Stimulated activated CD8-positive, alpha-beta memory T cell treated with anti-CD3 and anti-CD28 coated beads, Interleukin-2, amount 100 ng/mL, for 48 hours (primary cell): ENCODE measurements around the gene SHROOM3.

ENCODE experiments used
- DNase-seq, 2 donors: peaks; one replicate each; pipeline ENCODE4 v3.0.0-alpha.2; 2020; ENCODE audit warnings: low read depth in 2 of 2

The SHROOM3 gene

GRCh38 chr4:76749355-76749754, 314.3 kb downstream of the SHROOM3 start:
- no peak for DNase-seq

DNA sequence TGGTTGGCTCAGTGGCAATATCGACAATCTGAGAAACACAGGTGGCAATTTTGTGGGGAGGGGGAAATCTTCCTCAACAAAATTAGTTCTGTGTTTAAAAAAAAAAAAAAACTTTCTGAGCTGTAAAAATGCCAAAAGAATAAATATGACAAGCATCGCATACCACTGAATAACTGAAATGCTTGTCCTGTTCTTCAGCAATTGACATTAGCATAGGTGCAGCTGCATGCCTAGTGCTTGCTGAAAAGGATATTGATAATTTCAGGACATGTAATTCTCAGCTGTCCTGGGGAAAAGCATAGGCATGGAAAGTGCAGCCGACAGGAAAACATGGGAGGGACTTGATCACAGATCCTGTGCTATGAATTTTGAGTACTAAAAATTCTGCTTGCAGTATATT, 315.7 kb downstream of the SHROOM3 start:
- no peak for DNase-seq

DNA sequence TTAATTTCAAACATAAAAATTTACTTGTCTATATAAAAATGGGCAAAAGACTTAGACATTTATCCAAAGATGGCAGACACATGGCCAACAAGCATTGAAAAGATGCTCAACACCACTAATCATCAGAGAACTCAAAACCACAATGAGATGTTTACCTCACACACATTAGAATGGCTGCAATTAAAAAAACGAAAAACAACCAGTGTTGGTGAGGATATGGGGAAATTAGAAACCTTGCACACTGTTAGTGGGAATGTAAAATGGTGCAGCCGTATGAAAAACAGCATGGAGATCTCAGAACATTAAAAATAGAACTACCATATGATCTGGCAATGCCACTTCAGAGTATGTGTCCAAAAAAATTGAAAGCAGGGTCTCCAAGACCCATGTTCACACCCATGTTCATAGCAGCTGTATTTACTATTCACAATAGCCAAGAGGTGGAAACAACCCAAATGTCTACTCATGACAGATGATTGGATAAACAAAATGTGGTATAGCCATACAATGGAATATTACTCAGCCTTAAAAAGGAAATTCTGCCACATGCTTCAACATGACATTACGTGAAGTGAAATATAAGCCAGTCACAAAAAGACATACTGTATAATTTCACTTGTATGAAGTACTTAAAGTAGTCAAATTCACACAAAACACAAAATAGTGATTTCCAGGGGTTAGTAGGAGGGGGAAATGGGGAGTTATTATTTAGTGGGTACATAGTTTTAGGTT, 316.7 kb downstream of the SHROOM3 start:
- DNase-seq = no peak

- DNase-seq = no peak
These were observed 318.0 kb downstream of the SHROOM3 start for GRCh38 chr4:76752861-76753501.

GRCh38 chr4:76753814-76754213, 318.8 kb downstream of the SHROOM3 start:
- no peak for DNase-seq

- DNase-seq = no peak
These were observed 319.4 kb downstream of the SHROOM3 start for GRCh38 chr4:76754439-76754838.

GRCh38 chr4:76755756-76756155, 320.7 kb downstream of the SHROOM3 start:
- DNase-seq = no peak

GRCh38 chr4:76756416-76756815, 321.4 kb downstream of the SHROOM3 start:
- no peak for DNase-seq

GRCh38 chr4:76757418-76757939, 322.4 kb downstream of the SHROOM3 start:
- no peak for DNase-seq

GRCh38 chr4:76758290-76758882, 323.4 kb downstream of the SHROOM3 start:
- no peak for DNase-seq

GRCh38 chr4:76758996-76759395, 324.0 kb downstream of the SHROOM3 start:
- DNase-seq = no peak

DNA sequence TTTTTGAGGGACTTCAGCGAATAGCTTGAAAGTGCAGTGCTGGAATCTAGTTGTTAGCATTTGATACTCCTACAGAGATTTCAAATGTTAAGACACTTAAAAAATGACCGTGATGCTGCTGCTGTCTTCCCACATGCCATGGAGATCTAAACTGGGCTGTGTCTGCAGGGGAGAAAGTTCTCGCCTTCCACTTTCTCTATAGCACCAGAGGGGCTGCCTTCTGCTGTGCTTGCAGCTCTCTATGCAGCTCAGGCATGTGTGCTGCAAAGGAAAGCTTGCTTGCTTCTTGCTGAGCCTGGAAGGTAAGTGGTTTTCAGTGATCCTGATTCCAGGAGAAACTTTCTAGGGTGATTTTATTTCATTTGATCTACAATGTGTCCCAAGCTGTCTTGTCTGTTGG, 325.2 kb downstream of the SHROOM3 start:
- no peak for DNase-seq

DNA sequence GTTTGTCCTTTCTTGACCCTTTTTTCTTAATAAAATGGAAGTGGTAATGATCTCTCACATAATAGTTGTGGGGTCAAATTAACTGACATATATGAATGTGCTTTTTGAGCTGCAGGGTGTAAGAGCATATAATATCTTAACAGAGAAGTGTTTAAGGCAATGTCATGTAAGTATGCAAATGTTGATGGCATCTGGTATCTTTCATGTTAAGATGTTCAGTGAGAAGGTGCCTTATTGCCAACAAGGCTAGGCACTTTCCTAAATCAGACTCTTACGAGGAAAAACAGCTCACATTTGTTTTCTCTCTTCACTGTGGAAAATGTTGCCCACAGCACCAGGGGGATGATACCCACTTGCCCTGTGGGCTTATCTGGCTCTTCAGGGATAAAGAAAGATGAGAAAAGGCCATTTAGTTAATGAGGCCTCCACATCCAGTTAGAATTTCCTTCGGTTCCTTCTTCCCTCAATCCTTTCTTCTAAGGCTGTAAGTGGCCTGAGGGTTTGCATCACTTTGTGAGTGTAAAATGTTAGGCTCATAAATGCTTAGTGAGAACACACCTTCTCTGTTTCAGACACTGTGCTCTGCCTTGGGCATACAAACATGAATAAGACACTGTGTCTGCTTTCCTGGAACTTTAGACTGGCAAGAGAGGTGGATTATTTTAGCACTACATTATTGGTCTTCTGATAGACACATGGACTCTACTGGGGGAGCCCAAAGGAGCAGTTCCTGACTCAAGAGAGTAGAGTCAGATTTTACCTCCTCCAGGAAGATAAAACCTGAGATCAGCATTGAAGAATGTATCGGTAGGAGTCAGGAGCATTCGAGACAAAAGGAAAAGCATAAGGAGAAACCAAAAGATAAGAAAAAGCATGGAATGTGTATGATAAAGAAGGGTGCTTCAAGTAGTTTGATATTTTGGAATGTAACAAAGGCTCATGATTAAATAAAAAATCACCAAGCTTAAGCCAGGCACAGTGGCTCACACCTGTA, 327.4 kb downstream of the SHROOM3 start:
- no peak for DNase-seq

DNA sequence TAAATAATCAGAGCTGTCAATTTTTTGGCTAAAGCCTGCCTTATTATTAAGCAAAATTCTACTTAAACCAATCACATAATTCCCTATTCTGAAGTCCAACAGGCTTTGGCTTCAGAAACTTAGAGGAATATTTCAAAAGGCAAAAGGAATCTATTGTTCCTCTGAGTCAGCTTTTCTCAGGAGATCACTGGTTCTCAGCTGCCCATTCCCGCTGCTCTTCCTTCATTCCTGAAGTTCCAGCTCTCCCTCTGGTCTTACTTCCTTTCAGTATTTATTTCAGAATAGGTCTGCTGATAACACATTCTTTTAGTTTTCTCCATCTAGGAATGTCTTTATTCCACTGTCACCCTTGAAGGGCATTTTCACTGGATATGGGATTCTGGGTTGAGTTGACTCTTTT, 329.2 kb downstream of the SHROOM3 start:
- DNase-seq = no peak

- no peak for DNase-seq
These were observed 330.6 kb downstream of the SHROOM3 start for GRCh38 chr4:76765473-76766183.

DNA sequence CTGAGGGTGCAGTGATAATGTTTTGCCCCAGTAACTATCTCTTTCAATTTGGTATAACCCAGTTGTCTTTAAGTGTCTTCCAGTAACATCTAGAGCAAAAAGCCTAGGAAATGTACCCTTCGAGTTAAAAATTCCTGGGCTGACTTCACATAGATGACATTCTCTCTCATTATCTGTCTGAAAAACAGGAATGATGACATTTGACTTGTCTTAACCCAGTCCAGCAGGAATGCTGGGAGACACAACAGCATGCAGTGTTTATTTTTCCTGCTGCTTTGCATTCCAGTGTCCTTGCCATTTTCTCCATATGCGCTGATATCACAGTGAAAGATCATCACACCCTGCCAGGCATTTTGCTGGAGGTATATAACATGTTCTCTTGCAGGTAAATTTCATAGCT, 333.0 kb downstream of the SHROOM3 start:
- no peak for DNase-seq

DNA sequence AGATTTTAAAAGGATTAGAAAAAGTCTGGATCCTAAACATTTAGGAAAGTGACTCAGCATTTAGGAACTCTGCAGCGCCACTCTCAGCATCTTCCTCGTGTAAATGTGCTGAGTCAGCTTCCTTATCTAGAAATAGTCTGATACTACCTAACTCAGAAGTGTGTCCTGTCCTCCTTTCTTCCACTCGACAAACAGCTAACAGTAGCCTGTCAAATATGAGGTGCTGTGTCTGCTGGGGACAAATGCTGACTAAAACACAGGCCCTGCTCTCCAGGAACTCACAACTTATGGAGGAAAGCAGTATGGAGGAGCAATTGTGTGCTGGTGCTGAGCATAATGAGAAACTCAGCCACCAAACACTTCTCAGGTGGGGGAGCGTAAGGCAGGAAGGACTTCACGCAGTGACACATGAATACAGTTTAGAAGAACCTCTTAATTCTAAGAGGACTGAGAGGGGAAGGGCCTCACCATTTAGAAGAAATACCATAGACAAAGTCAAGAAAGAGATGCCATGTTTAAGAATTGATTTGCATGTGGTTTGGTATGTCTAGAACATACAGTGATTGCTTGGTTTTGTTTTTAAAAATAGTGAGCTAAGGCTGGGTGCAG, 337.6 kb downstream of the SHROOM3 start:
- DNase-seq = no peak

DNA sequence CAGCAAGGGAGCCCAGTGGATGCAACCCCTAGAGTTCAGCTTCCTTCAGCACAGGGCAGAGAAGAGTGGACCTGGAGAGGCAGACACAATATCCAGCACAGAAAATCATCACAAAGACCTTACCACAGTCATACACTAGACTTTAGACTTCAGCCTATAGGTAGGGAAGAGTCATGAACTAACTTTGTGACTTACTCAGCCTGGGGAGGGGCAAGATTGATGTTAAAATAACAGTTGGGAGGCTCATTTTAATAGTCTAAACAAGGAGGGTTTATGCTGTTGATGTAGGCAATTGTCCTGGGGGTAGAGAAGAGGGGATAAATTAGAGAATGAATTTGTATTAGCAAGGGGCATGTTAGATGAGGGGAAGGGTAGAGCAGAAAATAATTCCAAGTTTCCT, 338.7 kb downstream of the SHROOM3 start:
- no peak for DNase-seq

GRCh38 chr4:76779740-76780459, 344.9 kb downstream of the SHROOM3 start:
- no peak for DNase-seq
